GM23338 (cell line): ENCODE results near the gene PLXNC1.

Experiments used
- CREB1 ChIP-seq: fragments of 250-450 bp; sonication (Bioruptor Pico); IDR thresholded peaks from 2 replicates; pipeline ENCODE4 v1.5.0; 2020; ENCODE audit warnings: low read depth, mild to moderate bottlenecking, moderate library complexity
- EZH2 ChIP-seq: fragments of 200-600 bp; sonication (generic); IDR thresholded peaks from one replicate; pipeline ENCODE4 v1.8.0; 2017; ENCODE audit warnings: antibody characterized with exemption, mild to moderate bottlenecking, low read depth; ENCODE audit not compliant: unreplicated experiment
- EZH2phosphoT487 ChIP-seq: fragments of 200-600 bp; sonication (generic); IDR thresholded peaks from one replicate; pipeline ENCODE4 v1.8.1; 2018; ENCODE audit warnings: antibody characterized with exemption; ENCODE audit not compliant: unreplicated experiment
- JUNB ChIP-seq: IDR thresholded peaks from one replicate; pipeline ENCODE4 v1.6.1; 2016; ENCODE audit warnings: antibody characterized with exemption; ENCODE audit not compliant: unreplicated experiment
- POLR2AphosphoS5 ChIP-seq: IDR thresholded peaks from 2 replicates; pipeline ENCODE4 v1.6.1; 2016; ENCODE audit warnings: antibody characterized with exemption, low read depth
- STAT1 ChIP-seq: IDR thresholded peaks from one replicate; pipeline ENCODE4 v1.6.1; 2016; ENCODE audit warnings: antibody characterized with exemption; ENCODE audit not compliant: unreplicated experiment
- ZNF114 ChIP-seq: fragments of 250-450 bp; sonication (Bioruptor Pico); IDR thresholded peaks from 2 replicates; pipeline ENCODE4 v1.5.0; 2020; ENCODE audit warnings: mild to moderate bottlenecking, moderate library complexity
- ZNF331 ChIP-seq: fragments of 250-450 bp; sonication (Bioruptor Pico); IDR thresholded peaks from 2 replicates; pipeline ENCODE4 v1.5.0; 2020; ENCODE audit warnings: low read depth, mild to moderate bottlenecking, moderate library complexity
- TF ChIP-seq, protein P1 (sequence below), 2 experiments: fragments of 200-600 bp in 1 of 2; sonication (generic) in 1 of 2; conservative IDR thresholded peaks; 2 replicates each; pipeline versions ENCODE4 v1.5.1 to v1.6.1; 2016 to 2017; ENCODE audit warnings: antibody characterized with exemption in 2 of 2, low read depth in 2 of 2, mild to moderate bottlenecking in 2 of 2, moderate library complexity in 1 of 2
- TF ChIP-seq, protein P2 (sequence below): IDR thresholded peaks from one replicate; pipeline ENCODE4 v1.6.1; 2018; ENCODE audit warnings: antibody characterized with exemption; ENCODE audit not compliant: unreplicated experiment
- TF ChIP-seq, protein P3 (sequence below): IDR thresholded peaks from 2 replicates; pipeline ENCODE4 v1.6.1; 2016; ENCODE audit warnings: antibody characterized with exemption

DNA sequence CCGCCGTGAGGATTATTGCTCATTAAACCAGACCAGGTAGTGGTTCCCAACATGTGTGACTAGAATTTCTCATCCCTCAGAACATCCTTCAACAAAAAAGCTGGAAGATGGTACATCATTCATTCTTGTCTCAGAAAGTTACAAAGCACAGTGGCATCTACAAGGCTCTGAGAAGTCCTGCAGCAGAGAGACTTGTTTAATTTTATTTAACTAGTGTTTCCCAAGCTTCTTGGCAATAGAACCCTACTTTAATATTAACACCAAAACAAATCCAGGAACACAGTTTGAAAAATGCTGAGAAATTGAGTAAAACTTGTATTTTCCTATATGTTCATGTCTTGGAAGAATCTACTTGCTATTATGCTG lies 54.8 kb downstream of the PLXNC1 start:
- TF ChIP-seq, protein P1, sequence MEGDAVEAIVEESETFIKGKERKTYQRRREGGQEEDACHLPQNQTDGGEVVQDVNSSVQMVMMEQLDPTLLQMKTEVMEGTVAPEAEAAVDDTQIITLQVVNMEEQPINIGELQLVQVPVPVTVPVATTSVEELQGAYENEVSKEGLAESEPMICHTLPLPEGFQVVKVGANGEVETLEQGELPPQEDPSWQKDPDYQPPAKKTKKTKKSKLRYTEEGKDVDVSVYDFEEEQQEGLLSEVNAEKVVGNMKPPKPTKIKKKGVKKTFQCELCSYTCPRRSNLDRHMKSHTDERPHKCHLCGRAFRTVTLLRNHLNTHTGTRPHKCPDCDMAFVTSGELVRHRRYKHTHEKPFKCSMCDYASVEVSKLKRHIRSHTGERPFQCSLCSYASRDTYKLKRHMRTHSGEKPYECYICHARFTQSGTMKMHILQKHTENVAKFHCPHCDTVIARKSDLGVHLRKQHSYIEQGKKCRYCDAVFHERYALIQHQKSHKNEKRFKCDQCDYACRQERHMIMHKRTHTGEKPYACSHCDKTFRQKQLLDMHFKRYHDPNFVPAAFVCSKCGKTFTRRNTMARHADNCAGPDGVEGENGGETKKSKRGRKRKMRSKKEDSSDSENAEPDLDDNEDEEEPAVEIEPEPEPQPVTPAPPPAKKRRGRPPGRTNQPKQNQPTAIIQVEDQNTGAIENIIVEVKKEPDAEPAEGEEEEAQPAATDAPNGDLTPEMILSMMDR (conservative IDR thresholded peaks at IDR 0.05; ENCODE audit: low read depth in 2 of 2), result no peak
- TF ChIP-seq POLR2AphosphoS5 (no peak), EZH2phosphoT487 (no peak), EZH2 (no peak), CREB1 (no peak), JUNB (no peak), ZNF331 (no peak), STAT1 (no peak), ZNF114 (CRISPR knock-in tag) (no peak)
- TF ChIP-seq, protein P2, sequence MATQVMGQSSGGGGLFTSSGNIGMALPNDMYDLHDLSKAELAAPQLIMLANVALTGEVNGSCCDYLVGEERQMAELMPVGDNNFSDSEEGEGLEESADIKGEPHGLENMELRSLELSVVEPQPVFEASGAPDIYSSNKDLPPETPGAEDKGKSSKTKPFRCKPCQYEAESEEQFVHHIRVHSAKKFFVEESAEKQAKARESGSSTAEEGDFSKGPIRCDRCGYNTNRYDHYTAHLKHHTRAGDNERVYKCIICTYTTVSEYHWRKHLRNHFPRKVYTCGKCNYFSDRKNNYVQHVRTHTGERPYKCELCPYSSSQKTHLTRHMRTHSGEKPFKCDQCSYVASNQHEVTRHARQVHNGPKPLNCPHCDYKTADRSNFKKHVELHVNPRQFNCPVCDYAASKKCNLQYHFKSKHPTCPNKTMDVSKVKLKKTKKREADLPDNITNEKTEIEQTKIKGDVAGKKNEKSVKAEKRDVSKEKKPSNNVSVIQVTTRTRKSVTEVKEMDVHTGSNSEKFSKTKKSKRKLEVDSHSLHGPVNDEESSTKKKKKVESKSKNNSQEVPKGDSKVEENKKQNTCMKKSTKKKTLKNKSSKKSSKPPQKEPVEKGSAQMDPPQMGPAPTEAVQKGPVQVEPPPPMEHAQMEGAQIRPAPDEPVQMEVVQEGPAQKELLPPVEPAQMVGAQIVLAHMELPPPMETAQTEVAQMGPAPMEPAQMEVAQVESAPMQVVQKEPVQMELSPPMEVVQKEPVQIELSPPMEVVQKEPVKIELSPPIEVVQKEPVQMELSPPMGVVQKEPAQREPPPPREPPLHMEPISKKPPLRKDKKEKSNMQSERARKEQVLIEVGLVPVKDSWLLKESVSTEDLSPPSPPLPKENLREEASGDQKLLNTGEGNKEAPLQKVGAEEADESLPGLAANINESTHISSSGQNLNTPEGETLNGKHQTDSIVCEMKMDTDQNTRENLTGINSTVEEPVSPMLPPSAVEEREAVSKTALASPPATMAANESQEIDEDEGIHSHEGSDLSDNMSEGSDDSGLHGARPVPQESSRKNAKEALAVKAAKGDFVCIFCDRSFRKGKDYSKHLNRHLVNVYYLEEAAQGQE, result no peak
- TF ChIP-seq, protein P3, sequence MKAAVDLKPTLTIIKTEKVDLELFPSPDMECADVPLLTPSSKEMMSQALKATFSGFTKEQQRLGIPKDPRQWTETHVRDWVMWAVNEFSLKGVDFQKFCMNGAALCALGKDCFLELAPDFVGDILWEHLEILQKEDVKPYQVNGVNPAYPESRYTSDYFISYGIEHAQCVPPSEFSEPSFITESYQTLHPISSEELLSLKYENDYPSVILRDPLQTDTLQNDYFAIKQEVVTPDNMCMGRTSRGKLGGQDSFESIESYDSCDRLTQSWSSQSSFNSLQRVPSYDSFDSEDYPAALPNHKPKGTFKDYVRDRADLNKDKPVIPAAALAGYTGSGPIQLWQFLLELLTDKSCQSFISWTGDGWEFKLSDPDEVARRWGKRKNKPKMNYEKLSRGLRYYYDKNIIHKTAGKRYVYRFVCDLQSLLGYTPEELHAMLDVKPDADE, result no peak
